ENCODE data around the gene WASF1. TPM values are rescaled to one million over a fixed set of nuclear protein-coding genes. Genes with fewer than 3 reads are reported as not detected.

WASF1 gene
- total and polyA plus RNA-seq, 12 donors: 0.43 to 3.1 (median 0.99) TPM

- Histone ChIP-seq H3K27me3 (peaks cover 0 to 5% (median 0%) of the 10 kb centered on the region in 7 donors), H3K4me3 (peak overlapping the region; percentile 70 to 93 (median 82)), H3K9me3 (no peaks in the 10 kb centered on the region), H3K36me3 (no peaks in the 10 kb centered on the region), H3K27ac (peak overlapping the region in 8 of 10 donors; percentile 26 to 96 (median 54)), H3K4me1 (peaks cover 11 to 39% (median 32%) of the 10 kb centered on the region in 9 donors)
- 0 to 1% methylated on average over 64 to 66 of the region's 66 CpGs for WGBS, 2 donors
- DNase-seq (peak; percentile 22 to 30), ATAC-seq (peak; percentile 7 to 53 (median 26))
- TF ChIP-seq CTCF (IDR thresholded peaks at IDR 0.05): peak in 8 of 9 donors; percentile 19 to 81 (median 60)
- intact Hi-C loops (cut with DNase I): loop anchor here in 9 of 10 donors (1.0 to 10.0 kb wide), 5 partner anchors 206 to 214 kb away; no protein-coding TSS in a partner anchor
These were observed 654 bp downstream of the WASF1 start for GRCh38 chr6:110178626-110179405.

- H3K36me3 ChIP-seq: no peaks in the 10 kb centered on the region
- DNase-seq (no peak), ATAC-seq (no peak)
- H3K27ac ChIP-seq: no peak overlapping the region
- H3K4me1 ChIP-seq: peaks cover 0 to 6% (median 4%) of the 10 kb centered on the region in 9 donors
- no peak for TF ChIP-seq CTCF (IDR thresholded peaks at IDR 0.05)
- no peaks in the 10 kb centered on the region for H3K9me3 ChIP-seq
- intact Hi-C loops (cut with DNase I): loop anchor here in 1 of 10 donors (10.0 kb wide), 1 partner anchor 211 kb away; no protein-coding TSS in a partner anchor
- no peak overlapping the region for H3K4me3 ChIP-seq
- 89 to 91% methylated on average over 4 of the region's 4 CpGs for WGBS, 2 donors
- H3K27me3 ChIP-seq: peaks cover 0 to 5% (median 0%) of the 10 kb centered on the region in 7 donors
These were observed 5.9 kb downstream of the WASF1 start for GRCh38 chr6:110173506-110174132.

- Histone ChIP-seq H3K4me3 (no peak overlapping the region), H3K4me1 (no peaks in the 10 kb centered on the region), H3K27me3 (peaks cover 0 to 4% (median 0%) of the 10 kb centered on the region in 7 donors), H3K9me3 (no peaks in the 10 kb centered on the region), H3K27ac (no peak overlapping the region), H3K36me3 (no peaks in the 10 kb centered on the region)
- TF ChIP-seq CTCF (IDR thresholded peaks at IDR 0.05): no peak
- WGBS, 2 donors: 95% methylated on average over 2 of the region's 2 CpGs
- intact Hi-C loops (cut with DNase I): loop anchor here in 1 of 10 donors (10.0 kb wide), 1 partner anchor 215 kb away; no protein-coding TSS in a partner anchor
- DNase-seq (no peak), ATAC-seq (no peak)
These were observed 9.4 kb downstream of the WASF1 start for GRCh38 chr6:110170081-110170480.

- no peak overlapping the region for H3K27ac ChIP-seq
- DNase-seq (no peak), ATAC-seq (no peak)
- intact Hi-C loops (cut with DNase I): no loop called here
- TF ChIP-seq CTCF (IDR thresholded peaks at IDR 0.05): no peak
- WGBS, 2 donors: 93 to 95% methylated on average over 1 of the region's 1 CpG
- no peaks in the 10 kb centered on the region for H3K4me1 ChIP-seq
- no peaks in the 10 kb centered on the region for H3K27me3 ChIP-seq
- no peaks in the 10 kb centered on the region for H3K36me3 ChIP-seq
- H3K4me3 ChIP-seq: no peak overlapping the region
- H3K9me3 ChIP-seq: no peaks in the 10 kb centered on the region
These were observed 21.0 kb downstream of the WASF1 start for GRCh38 chr6:110158479-110158878.

Measured in heart right ventricle (tissue), 16 donors.